GM23338 (cell line): Measurements from ENCODE around the gene CEP72.

Source experiments
- CREB1 ChIP-seq: fragments of 250-450 bp; sonication (Bioruptor Pico); IDR thresholded peaks from 2 replicates; pipeline ENCODE4 v1.5.0; 2020; ENCODE audit warnings: low read depth, mild to moderate bottlenecking, moderate library complexity
- CTCF ChIP-seq, 2 experiments: fragments of 200-600 bp in 1 of 2; sonication (generic) in 1 of 2; conservative IDR thresholded peaks; 2 replicates each; pipeline versions ENCODE4 v1.5.1 to v1.6.1; 2016 to 2017; ENCODE audit warnings: antibody characterized with exemption in 2 of 2, low read depth in 2 of 2, mild to moderate bottlenecking in 2 of 2, moderate library complexity in 1 of 2
- EZH2 ChIP-seq: fragments of 200-600 bp; sonication (generic); IDR thresholded peaks from one replicate; pipeline ENCODE4 v1.8.0; 2017; ENCODE audit warnings: antibody characterized with exemption, mild to moderate bottlenecking, low read depth; ENCODE audit not compliant: unreplicated experiment
- EZH2phosphoT487 ChIP-seq: fragments of 200-600 bp; sonication (generic); IDR thresholded peaks from one replicate; pipeline ENCODE4 v1.8.1; 2018; ENCODE audit warnings: antibody characterized with exemption; ENCODE audit not compliant: unreplicated experiment
- JUNB ChIP-seq: IDR thresholded peaks from one replicate; pipeline ENCODE4 v1.6.1; 2016; ENCODE audit warnings: antibody characterized with exemption; ENCODE audit not compliant: unreplicated experiment
- POLR2AphosphoS5 ChIP-seq: IDR thresholded peaks from 2 replicates; pipeline ENCODE4 v1.6.1; 2016; ENCODE audit warnings: antibody characterized with exemption, low read depth
- REST ChIP-seq: IDR thresholded peaks from one replicate; pipeline ENCODE4 v1.6.1; 2018; ENCODE audit warnings: antibody characterized with exemption; ENCODE audit not compliant: unreplicated experiment
- STAT1 ChIP-seq: IDR thresholded peaks from one replicate; pipeline ENCODE4 v1.6.1; 2016; ENCODE audit warnings: antibody characterized with exemption; ENCODE audit not compliant: unreplicated experiment
- ZNF114 ChIP-seq: fragments of 250-450 bp; sonication (Bioruptor Pico); IDR thresholded peaks from 2 replicates; pipeline ENCODE4 v1.5.0; 2020; ENCODE audit warnings: mild to moderate bottlenecking, moderate library complexity
- ZNF331 ChIP-seq: fragments of 250-450 bp; sonication (Bioruptor Pico); IDR thresholded peaks from 2 replicates; pipeline ENCODE4 v1.5.0; 2020; ENCODE audit warnings: low read depth, mild to moderate bottlenecking, moderate library complexity
- ZNF462 ChIP-seq: fragments of 250-450 bp; sonication (Bioruptor Pico); IDR thresholded peaks from 2 replicates; pipeline ENCODE4 v1.5.0; 2020; ENCODE audit warnings: mild to moderate bottlenecking, moderate library complexity

GRCh38 chr5:635306-636055, 23.3 kb downstream of the CEP72 start:
- TF ChIP-seq EZH2: no peak
- TF ChIP-seq CTCF (conservative IDR thresholded peaks at IDR 0.05; ENCODE audit: low read depth in 2 of 2): no peak
- TF ChIP-seq JUNB: no peak
- TF ChIP-seq EZH2phosphoT487: no peak
- no peak for TF ChIP-seq REST
- no peak for TF ChIP-seq POLR2AphosphoS5
- no peak for TF ChIP-seq STAT1
- no peak for TF ChIP-seq CREB1 (CRISPR knock-in tag)
- TF ChIP-seq ZNF114 (CRISPR knock-in tag): no peak
- TF ChIP-seq ZNF462 (CRISPR knock-in tag): no peak
- no peak for TF ChIP-seq ZNF331
